ENCODE measurements around the gene RBM17. TPM values are rescaled to one million over a fixed set of nuclear protein-coding genes. Genes with fewer than 3 reads are reported as not detected.
"Not testable (repeated sequence)": the region's sequence is repeated elsewhere in the genome, so short reads cannot be mapped to it uniquely, and the experiment has no call there.

Gene RBM17, protein sequence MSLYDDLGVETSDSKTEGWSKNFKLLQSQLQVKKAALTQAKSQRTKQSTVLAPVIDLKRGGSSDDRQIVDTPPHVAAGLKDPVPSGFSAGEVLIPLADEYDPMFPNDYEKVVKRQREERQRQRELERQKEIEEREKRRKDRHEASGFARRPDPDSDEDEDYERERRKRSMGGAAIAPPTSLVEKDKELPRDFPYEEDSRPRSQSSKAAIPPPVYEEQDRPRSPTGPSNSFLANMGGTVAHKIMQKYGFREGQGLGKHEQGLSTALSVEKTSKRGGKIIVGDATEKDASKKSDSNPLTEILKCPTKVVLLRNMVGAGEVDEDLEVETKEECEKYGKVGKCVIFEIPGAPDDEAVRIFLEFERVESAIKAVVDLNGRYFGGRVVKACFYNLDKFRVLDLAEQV
- 226 TPM for polyA plus RNA-seq (ENCODE audit: insufficient read length)
- long read RNA-seq, donor 1, transcript RBM17-201 (12 exons, 2,755 nt): major isoform, 22 of 98 reads
- long read RNA-seq, donor 1, partial matches to known transcripts: 75 of 98 reads
- long read RNA-seq, donor 1, other reads (novel, unspliced or antisense): 0 of 98 reads
- long read RNA-seq, donor 2, transcript RBM17-201 (12 exons, 2,755 nt): major isoform, 28 of 73 reads
- long read RNA-seq, donor 2, partial matches to known transcripts: 38 of 73 reads
- long read RNA-seq, donor 2, other reads (novel, unspliced or antisense): 0 of 73 reads
- long read RNA-seq, donor 3, transcript RBM17-201 (12 exons, 2,755 nt): major isoform, 20 of 33 reads
- long read RNA-seq, donor 3, partial matches to known transcripts: 9 of 33 reads
- long read RNA-seq, donor 3, other reads (novel, unspliced or antisense): 0 of 33 reads
- long read RNA-seq, donor 4, partial matches to known transcripts: 0 of 1 reads
- long read RNA-seq, donor 4, other reads (novel, unspliced or antisense): 0 of 1 reads
- long read RNA-seq, donor 5, transcript RBM17-201 (12 exons, 2,755 nt): major isoform, 29 of 53 reads
- long read RNA-seq, donor 5, partial matches to known transcripts: 16 of 53 reads
- long read RNA-seq, donor 5, other reads (novel, unspliced or antisense): 0 of 53 reads
- long read RNA-seq, donor 6, transcript RBM17-201 (12 exons, 2,755 nt): major isoform, 22 of 53 reads
- long read RNA-seq, donor 6, partial matches to known transcripts: 28 of 53 reads
- long read RNA-seq, donor 6, other reads (novel, unspliced or antisense): 0 of 53 reads
- long read RNA-seq, donor 7, transcript RBM17-201 (12 exons, 2,755 nt): major isoform, 25 of 63 reads
- long read RNA-seq, donor 7, partial matches to known transcripts: 29 of 63 reads
- long read RNA-seq, donor 7, other reads (novel, unspliced or antisense): 0 of 63 reads
- long read RNA-seq, donor 8, transcript RBM17-201 (12 exons, 2,755 nt): major isoform, 12 of 16 reads
- long read RNA-seq, donor 8, partial matches to known transcripts: 0 of 16 reads
- long read RNA-seq, donor 8, other reads (novel, unspliced or antisense): 0 of 16 reads

GRCh38 chr10:6088721-6089333 is at the start of gene RBM17:
TSS of gene RBM17 (plus strand) at chr10:6089034. CDS start at chr10:6097066, 8,032 bp downstream.
- peak; percentile 97 for DNase-seq

- no peak for DNase-seq
Observed at GRCh38 chr10:6039711-6040110, 49.1 kb upstream of the RBM17 start.

GRCh38 chr10:6040205-6040604 is 48.6 kb upstream of the RBM17 start:
- no peak for DNase-seq

DNA sequence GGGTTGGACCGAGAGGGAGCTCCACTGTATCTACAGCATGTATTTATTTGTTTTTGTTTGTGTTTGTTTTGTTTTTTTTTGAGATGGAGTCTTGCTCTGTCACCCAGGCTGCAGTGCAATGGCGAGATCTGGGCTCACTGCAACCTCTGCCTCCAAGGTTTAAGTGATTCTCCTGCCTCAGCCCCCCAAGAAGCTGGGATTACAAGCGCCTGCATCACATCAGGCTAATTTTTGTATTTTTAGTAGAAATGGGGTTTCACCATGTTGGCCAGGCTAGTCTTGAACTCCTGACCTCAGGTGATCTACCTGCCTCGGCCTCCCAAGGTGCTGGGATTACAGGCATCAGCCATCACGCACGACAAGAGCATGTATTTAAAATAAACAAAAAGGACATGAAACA is 45.5 kb upstream of the RBM17 start:
- not testable (repeated sequence) for DNase-seq

DNA sequence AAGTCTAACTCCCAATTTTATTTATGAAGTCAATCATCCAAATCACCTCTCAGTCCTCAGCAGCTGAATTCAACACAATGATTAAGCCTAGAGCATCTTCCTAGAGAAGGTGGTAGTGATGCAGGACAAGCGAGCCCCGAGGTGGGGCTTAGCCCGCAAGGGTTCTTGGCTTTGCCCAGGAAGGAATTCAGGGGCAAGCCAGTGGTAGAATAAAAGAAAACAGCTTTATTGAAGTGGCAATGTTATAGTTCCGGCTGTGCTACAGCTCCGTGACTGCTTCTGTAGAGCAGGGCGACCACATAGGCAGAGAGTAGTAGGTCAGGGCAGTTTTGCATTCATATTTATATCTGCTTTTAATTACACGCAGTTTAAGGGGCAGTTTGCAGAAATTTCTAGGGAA is 44.8 kb upstream of the RBM17 start:
- no peak for DNase-seq

DNA sequence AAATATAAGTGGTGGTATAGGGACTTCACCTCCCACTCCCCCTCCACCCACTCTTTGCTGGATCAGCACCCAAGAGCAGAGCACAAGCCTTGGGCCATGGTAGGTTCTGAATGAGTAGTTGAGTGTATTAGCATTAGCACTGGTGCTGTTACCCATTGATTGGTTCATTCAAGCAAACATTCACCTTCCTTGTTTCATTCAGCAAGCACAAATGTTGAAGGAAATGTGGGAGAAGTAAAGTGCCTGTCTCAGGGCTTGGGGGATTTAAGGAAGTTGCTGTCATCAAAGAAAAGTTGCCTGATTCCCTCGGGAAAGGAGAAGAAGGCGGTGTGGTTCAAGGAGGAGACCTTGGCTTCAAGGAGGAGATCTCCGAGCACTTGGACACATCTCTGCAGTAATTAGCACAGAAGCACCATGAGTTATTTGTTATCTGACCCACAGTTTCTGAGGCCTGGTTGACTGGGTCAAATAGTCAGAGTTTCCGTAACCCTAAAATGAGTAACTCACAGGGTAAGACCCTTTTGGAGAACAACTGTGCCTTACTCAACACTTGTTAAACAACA is 44.0 kb upstream of the RBM17 start:
- DNase-seq: no peak

DNA sequence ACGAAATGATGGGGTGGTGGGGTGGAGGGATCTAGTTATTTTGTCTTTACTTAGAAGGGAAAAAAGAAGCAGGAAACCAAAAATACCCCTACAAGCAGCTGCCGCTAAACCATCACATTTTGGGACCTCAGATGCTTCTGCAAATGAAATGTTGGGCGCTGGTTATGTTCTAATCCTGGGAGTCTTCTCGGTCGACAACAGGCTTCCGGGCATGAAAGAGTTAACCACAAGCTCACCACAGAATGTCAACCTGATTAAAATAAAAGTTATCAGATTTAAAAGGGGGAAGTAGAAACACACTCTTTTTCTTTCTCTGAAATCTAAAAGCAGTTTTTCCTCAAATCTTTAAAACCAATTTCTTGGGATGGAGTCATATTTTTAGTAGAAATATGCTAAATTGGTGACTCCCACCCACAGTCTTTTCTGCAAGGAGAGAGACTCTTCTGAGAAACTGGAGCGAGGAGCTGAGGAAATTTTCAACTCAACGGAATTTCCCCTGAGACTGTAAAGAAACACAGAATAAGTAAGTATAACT is 43.5 kb upstream of the RBM17 start:
- DNase-seq: no peak

GRCh38 chr10:6045878-6046772 is 42.7 kb upstream of the RBM17 start:
- DNase-seq: no peak

DNA sequence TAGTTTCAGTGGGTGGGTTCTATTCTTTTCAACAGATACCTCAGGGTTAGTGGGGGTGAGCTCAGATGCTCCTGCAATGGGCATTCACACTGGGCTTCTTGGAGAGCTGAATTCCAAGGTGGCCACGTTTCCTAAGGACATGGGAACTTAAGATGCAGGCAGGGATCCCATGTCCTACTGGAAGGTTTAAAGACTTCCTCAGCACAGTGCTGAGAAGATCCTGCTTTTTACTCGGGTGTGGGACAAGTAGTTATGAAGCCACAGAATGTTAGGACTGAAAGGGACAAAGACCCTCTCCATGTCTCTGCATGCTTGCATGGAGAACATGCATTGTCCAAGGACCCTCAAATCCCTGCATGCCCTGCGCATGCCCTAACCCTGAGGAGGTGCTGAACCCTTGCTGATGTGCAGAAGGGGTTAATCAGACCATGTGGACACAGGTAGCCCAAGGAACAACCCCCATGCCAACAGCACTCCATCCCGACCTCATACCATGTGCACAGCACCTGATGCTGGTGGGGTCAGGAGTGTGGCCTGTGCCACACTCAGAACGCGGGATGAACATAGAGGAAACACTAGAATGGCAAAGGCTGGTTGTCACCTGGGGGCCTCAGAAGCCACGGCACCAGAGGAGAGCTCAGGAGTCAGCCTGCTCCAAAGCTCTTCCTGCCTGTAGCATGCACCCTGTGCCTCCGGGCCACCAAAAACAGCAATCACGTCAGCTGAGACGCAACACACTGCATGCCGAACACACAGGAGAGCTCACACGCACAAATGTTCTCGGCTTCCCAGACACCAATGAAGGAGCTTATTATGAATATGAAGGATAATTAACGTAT is 41.8 kb upstream of the RBM17 start:
- no peak for DNase-seq

- no peak for DNase-seq
Observed at GRCh38 chr10:6047847-6048246, 41.0 kb upstream of the RBM17 start.

GRCh38 chr10:6048281-6049030 is 40.4 kb upstream of the RBM17 start:
- no peak for DNase-seq

- DNase-seq: no peak
Observed at GRCh38 chr10:6049031-6049400, 39.8 kb upstream of the RBM17 start.

DNA sequence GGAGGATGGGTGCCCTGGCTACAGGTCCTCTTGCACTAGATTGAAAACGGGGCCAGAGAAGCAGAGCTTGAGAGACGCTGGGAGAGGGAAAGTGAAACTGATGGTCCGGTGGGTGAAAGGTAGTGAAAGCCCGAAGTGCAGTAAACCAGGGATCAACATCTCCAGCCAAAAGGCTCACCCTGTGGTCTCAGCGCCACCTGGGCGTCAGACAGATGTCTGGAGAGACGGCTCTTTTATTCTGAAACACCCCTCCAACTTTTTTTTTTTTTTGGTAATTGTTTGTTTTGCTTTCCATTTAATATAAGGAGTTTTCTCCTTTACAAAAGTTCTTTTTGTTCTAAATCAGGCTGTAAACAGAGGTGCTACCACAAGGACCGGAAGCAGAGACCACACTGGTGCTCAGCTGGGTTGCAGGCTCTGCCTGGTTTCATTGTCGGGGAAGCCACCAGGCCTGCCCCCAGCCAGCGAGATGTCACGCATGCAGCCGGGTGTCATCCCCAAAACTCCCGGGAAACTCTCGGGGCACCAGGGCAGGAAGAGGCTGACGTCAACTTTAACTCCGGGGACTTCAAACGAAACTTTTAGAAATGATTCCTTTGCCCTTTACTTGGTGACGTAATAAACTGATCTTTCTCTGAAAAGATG is 37.9 kb upstream of the RBM17 start:
- peak; percentile 14 for DNase-seq

DNA sequence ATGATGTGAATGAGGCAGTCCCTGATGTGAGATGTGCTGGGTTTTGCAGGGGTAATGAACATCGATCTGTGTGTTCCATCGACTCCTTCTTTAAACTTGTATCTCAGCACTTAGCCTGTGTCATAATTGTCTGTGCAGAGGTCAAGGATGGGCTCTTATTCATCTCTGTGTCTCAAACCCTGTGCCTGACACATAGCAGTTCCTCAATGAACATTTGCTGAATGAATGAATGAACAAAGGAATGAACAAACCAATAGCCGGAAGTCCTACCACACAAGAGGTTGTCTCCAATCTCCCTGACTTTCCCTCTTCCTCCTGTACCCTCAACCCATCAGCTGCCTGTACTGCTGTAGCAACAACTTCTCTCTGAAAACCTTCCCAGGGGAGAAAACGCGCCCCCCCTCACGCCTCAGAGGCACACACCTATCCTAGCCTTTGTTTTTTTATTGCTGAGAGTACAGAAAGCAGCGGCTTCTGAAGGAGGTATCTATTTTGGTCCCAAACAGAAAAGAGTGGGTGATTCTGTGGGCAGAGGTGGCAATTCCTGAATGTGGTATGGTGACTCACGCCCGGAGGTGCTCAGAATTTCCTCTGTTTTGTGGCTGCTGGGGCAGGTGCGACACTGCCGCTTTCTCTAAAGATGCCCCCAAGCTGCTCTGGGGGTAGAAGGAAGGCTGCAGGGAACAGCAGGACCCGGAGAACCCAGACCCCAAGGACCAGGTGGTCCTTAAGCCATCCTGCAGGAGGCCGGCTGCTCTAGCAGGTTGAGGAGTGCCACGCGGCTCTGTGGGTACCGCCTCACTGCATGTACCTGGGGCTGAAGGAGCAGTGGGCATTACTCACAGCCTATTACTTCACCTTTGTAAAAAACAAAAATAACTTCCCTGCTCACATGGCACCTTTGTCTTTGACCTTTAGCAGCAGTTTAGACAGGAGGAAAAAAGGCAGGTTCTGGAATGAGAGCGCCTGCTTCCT is 36.3 kb upstream of the RBM17 start:
- DNase-seq: no peak

GRCh38 chr10:6053303-6053702 is 35.5 kb upstream of the RBM17 start:
- no peak for DNase-seq

Measured in left kidney (tissue), 8 donors.